GM12878 (cell line): ENCODE data around the gene TEAD4.

Experiments
- CBX5 ChIP-seq: sonication (generic); IDR thresholded peaks from 2 replicates; pipeline ENCODE4 v1.6.1; 2016; ENCODE audit warnings: low read depth, moderate library complexity, mild to moderate bottlenecking, inconsistent platforms
- CUX1 ChIP-seq: IDR thresholded peaks from 2 replicates; pipeline ENCODE4 v1.6.1; 2012; ENCODE audit warnings: improper control_type of control experiment, low read depth, low read length; ENCODE audit not compliant: insufficient replicate concordance
- DPF2 ChIP-seq: fragments of 450-650 bp; IDR thresholded peaks from 2 replicates; pipeline ENCODE4 v1.6.1; 2017; ENCODE audit warnings: mild to moderate bottlenecking
- EP300 ChIP-seq, 2 experiments: fragments of 150-350 bp in 1 of 2; IDR thresholded peaks; 2 replicates each; pipeline ENCODE4 v1.6.1; 2011 to 2012; ENCODE audit warnings: low read depth in 2 of 2, low read length in 2 of 2, borderline replicate concordance in 1 of 2, improper control_type of control experiment in 1 of 2, inconsistent platforms in 1 of 2; ENCODE audit not compliant: control insufficient read depth in 1 of 2
- MXI1 ChIP-seq: fragments of 150-350 bp; IDR thresholded peaks from 2 replicates; pipeline ENCODE4 v1.6.1; 2011; ENCODE audit warnings: low read depth, mild to moderate bottlenecking, inconsistent platforms, low read length, improper control_type of control experiment
- RELA ChIP-seq: fragments of 450-650 bp; IDR thresholded peaks from 2 replicates; pipeline ENCODE4 v1.8.0; 2014; ENCODE audit warnings: borderline replicate concordance; ENCODE audit not compliant: partially characterized antibody
- USF1 ChIP-seq: IDR thresholded peaks from 2 replicates; pipeline ENCODE4 v1.6.1; 2011; ENCODE audit warnings: borderline replicate concordance, low read depth, mild to moderate bottlenecking, moderate library complexity, mixed read lengths, low read length; ENCODE audit not compliant: insufficient read depth; ENCODE audit errors: extremely low read length
- WRNIP1 ChIP-seq: IDR thresholded peaks from 2 replicates; pipeline ENCODE4 v1.6.1; 2011; ENCODE audit warnings: low read depth, low read length, improper control_type of control experiment, borderline replicate concordance
- ZNF687 ChIP-seq: fragments of 450-650 bp; IDR thresholded peaks from 2 replicates; pipeline ENCODE4 v1.6.1; 2017; ENCODE audit warnings: mild to moderate bottlenecking, moderate library complexity
- TF ChIP-seq, protein P1 (sequence below), 3 experiments: IDR thresholded peaks in 2 of 3; conservative IDR thresholded peaks in 1 of 3; 2 replicates each; pipeline ENCODE4 v1.5.1; 2011; ENCODE audit warnings: low read depth in 3 of 3, low read length in 3 of 3, mild to moderate bottlenecking in 3 of 3, control low read depth in 2 of 3, moderate library complexity in 2 of 3, inconsistent platforms in 1 of 3, mixed read lengths in 1 of 3; ENCODE audit not compliant: control insufficient read depth in 2 of 3, insufficient read depth in 1 of 3; ENCODE audit errors: extremely low read depth in 1 of 3
- TF ChIP-seq, protein P2 (sequence below): IDR thresholded peaks from 2 replicates; pipeline ENCODE4 v1.6.1; 2012; ENCODE audit warnings: mild to moderate bottlenecking, low read depth, low read length

DNA sequence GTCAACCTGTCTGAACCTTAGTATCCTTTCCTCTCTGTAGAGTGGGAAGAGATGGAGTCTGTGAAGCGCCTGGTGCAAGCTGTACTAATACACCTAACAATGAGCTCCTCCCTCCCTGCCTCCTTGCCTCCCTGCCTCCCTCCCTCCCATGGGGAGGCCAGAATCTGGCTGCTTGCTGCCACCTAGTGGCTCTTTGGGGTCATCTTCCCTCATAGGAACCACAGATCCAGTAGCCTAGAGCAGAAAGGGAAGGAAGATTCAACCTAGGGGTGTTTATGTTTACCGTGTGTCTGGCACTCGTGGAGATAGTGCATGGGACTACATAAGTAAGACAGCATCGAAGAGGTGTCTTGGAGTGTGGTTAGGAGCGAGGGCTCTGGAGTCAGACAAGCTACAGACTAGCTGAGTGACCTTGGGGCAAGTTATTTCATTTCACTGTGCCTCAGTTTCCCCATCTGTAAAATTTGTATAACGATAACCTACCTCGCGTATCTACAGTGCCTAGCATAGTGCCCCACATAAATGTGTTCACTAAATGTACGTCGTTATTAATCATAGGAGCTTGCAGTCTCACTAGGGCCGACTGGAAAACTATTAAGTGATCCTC, 82.5 kb downstream of the TEAD4 start:
- TF ChIP-seq CBX5 (no peak), RELA (no peak), CUX1 (no peak), EP300 (IDR thresholded peaks at IDR 0.05; ENCODE audit: borderline replicate concordance in 1 of 2, control insufficient read depth in 1 of 2, low read depth in 2 of 2, low read length in 2 of 2) (no peak), ZNF687 (no peak), MXI1 (no peak), DPF2 (no peak), WRNIP1 (no peak), USF1 (no peak)
- TF ChIP-seq, protein P1, sequence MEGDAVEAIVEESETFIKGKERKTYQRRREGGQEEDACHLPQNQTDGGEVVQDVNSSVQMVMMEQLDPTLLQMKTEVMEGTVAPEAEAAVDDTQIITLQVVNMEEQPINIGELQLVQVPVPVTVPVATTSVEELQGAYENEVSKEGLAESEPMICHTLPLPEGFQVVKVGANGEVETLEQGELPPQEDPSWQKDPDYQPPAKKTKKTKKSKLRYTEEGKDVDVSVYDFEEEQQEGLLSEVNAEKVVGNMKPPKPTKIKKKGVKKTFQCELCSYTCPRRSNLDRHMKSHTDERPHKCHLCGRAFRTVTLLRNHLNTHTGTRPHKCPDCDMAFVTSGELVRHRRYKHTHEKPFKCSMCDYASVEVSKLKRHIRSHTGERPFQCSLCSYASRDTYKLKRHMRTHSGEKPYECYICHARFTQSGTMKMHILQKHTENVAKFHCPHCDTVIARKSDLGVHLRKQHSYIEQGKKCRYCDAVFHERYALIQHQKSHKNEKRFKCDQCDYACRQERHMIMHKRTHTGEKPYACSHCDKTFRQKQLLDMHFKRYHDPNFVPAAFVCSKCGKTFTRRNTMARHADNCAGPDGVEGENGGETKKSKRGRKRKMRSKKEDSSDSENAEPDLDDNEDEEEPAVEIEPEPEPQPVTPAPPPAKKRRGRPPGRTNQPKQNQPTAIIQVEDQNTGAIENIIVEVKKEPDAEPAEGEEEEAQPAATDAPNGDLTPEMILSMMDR (IDR thresholded peaks at IDR 0.05 in 2 of 3, conservative IDR thresholded peaks at IDR 0.05 in 1 of 3; ENCODE audit: control insufficient read depth in 2 of 3, extremely low read depth in 1 of 3, insufficient read depth in 1 of 3, low read depth in 3 of 3, low read length in 3 of 3): peak; percentile 59 to 75 (median 65)
- TF ChIP-seq, protein P2, sequence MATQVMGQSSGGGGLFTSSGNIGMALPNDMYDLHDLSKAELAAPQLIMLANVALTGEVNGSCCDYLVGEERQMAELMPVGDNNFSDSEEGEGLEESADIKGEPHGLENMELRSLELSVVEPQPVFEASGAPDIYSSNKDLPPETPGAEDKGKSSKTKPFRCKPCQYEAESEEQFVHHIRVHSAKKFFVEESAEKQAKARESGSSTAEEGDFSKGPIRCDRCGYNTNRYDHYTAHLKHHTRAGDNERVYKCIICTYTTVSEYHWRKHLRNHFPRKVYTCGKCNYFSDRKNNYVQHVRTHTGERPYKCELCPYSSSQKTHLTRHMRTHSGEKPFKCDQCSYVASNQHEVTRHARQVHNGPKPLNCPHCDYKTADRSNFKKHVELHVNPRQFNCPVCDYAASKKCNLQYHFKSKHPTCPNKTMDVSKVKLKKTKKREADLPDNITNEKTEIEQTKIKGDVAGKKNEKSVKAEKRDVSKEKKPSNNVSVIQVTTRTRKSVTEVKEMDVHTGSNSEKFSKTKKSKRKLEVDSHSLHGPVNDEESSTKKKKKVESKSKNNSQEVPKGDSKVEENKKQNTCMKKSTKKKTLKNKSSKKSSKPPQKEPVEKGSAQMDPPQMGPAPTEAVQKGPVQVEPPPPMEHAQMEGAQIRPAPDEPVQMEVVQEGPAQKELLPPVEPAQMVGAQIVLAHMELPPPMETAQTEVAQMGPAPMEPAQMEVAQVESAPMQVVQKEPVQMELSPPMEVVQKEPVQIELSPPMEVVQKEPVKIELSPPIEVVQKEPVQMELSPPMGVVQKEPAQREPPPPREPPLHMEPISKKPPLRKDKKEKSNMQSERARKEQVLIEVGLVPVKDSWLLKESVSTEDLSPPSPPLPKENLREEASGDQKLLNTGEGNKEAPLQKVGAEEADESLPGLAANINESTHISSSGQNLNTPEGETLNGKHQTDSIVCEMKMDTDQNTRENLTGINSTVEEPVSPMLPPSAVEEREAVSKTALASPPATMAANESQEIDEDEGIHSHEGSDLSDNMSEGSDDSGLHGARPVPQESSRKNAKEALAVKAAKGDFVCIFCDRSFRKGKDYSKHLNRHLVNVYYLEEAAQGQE: no peak
